NK-92 (cell line): ENCODE results near the gene HNRNPUL1.
A peak's percentile ranks its signal among the peaks of the same experiment; 100 is the strongest.

Source experiments
- DNase-seq: peaks from one replicate; lab custom pipeline; 2025; ENCODE audit not compliant: unreplicated experiment; lab: John Stamatoyannopoulos, UW

The HNRNPUL1 gene

GRCh38 chr19:41233748-41234240, 30.4 kb upstream of the HNRNPUL1 start:
- DNase-seq = no peak

- DNase-seq = no peak
Measured at GRCh38 chr19:41234512-41235168, 29.5 kb upstream of the HNRNPUL1 start.

- no peak for DNase-seq
Measured at GRCh38 chr19:41235480-41235879, 28.7 kb upstream of the HNRNPUL1 start.

GRCh38 chr19:41238244-41238643, 25.9 kb upstream of the HNRNPUL1 start:
- DNase-seq = no peak

DNA sequence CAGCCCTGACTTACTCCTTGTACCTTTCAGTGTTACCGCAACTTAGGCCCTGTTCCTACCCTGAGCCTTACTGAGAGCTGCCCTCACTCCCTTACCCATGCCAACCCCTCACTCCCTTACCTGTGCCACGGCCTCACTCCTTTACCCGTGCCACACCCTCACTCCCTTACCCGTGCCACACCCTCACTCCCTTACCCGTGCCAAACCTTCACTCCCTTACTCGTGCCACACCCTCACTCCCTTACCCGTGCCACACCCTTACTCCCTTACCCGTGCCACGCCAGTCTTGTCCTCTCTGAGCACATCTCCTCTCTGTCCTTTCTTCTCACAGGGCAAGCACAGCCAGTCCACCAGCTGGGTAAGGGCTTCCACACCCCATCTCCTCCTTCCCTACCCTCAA, 24.8 kb upstream of the HNRNPUL1 start:
- no peak for DNase-seq

DNA sequence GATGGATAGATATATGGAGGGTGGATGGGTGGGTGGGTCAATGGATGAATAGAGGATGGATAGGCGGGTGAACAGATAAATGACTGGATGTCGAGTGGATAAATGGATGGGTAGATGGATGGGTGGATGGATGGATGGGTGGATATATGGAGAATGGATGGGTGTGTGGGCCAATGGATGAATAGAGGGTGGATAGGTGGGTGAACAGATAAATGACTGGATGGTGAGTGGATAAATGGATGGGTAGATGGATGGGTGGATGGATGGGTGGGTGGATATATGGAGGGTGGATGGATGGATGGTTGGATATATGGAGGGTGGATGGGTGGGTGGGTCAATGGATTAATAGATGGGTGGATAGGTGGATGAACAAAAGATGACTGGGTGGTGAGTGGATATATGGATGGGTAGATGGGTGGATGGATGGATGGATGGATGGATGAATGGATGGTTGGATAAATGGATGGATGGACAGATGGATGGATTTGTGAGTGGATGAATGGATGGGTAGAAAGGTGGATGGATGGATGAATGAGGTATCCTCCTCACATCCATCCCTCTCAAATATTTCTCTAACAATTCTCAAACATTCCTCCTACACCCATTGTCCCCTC, 24.1 kb upstream of the HNRNPUL1 start:
- no peak for DNase-seq

DNA sequence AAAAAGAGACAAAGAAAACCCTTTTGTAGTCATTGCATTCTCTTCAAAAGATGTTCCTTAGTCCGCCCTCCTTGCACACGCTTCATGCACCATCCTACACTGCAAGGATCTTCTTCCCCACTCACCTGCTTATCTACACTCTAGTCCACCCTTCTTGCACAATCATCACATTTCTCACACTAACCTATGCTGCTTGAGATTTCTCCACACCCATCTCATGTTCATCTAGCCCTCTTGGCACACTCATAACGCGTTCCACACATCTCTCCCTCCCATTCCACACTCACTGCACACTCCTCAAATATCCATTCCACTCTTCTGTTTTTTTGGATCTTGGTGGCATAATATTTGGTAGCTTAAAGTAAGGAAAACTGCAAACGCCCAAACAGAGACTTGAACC, 22.3 kb upstream of the HNRNPUL1 start:
- no peak for DNase-seq

- no peak for DNase-seq
Measured at GRCh38 chr19:41244117-41244516, 20.1 kb upstream of the HNRNPUL1 start.

- DNase-seq = no peak
Measured at GRCh38 chr19:41245843-41246242, 18.3 kb upstream of the HNRNPUL1 start.

GRCh38 chr19:41248895-41249294, 15.3 kb upstream of the HNRNPUL1 start:
- DNase-seq = no peak

- no peak for DNase-seq
Measured at GRCh38 chr19:41249707-41250423, 14.3 kb upstream of the HNRNPUL1 start.

DNA sequence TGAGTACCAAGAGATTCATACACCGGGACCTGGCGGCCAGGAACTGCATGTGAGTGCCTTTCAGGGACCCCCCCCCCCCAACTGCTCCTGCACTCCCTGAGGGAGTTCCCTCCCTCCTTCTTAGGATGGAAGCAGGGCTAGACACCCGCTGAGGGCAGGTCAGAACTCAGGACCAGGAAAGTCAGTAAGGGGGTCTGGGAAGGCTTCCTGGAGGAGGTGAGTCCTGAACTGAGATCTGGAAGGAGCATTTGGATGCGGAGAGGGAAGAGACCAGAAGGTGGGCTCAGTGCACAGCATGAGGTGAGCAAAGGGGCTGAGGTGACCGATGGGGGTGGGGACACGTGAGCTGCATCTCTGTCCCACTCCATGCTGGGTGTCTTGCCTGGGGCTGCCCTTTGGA, 10.5 kb upstream of the HNRNPUL1 start:
- no peak for DNase-seq

GRCh38 chr19:41255171-41255570, 9.0 kb upstream of the HNRNPUL1 start:
- no peak for DNase-seq

DNA sequence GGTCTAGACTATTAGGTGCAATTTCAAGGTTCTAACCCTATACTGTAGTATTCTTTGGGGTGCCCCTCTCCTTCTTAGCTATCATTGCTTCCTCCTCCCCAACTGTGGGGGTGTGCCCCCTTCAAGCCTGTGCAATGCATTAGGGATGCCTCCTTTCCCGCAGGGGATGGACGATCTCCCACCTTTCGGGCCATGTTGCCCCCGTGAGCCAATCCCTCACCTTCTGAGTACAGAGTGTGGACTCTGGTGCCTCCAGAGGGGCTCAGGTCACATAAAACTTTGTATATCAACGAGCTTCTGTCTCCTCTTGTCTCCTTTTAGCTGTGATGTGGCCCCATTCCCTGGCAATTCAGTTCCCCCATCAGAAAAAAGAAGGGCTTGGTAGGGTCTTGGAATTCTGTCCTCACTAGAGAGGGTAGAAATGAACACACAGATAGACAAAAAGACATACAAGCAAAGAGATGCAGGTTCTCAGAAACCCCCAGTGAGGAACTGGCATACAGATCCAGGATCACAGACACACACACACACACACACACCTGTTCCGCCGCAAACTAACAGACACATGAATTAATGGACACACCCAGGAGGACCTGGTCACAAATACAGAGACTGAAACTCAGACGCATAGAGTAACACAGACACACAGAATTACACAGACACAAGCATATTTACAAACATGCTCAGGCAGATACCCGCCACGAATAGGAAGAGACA, 2.5 kb upstream of the HNRNPUL1 start:
- DNase-seq = no peak

DNA sequence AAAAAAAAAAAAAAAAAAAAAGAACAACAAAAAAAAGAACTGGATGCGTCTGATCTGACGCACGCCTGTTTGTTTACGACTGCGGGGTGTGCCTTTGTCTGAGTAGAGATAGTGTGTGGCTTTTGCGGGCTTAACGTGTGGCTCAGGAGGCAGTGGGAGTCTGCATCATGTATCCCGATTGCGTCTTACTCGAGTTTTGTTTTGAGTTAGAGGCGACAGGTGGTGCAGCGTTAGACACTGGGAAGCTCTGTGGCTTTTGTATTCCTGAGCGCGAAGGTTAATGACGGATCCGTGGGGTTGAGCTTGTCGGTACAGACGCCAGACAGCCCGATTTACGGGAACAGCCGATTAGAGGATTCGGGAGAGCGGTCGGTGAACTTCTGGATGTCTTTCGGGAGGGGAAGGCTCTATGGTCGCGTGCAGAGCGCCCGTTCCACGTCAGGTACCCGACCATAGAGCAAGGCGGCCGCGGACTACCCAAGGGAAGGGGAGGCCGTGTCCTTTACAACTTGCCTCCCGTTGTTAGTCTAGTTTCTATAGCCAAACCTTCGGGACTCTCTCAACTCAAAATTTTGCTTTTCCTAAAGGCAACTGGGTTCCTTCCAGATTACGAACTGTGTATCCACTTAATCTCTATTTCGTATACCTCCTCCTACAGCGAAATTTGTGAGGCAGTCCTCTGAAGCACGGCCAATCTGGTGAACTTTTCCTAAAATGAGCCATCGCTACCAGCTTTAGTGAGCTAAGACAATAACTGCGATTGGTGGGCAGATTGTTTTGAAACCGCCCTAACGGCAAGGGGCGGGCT, 926 bp upstream of the HNRNPUL1 start:
- DNase-seq = peak; percentile 39

DNA sequence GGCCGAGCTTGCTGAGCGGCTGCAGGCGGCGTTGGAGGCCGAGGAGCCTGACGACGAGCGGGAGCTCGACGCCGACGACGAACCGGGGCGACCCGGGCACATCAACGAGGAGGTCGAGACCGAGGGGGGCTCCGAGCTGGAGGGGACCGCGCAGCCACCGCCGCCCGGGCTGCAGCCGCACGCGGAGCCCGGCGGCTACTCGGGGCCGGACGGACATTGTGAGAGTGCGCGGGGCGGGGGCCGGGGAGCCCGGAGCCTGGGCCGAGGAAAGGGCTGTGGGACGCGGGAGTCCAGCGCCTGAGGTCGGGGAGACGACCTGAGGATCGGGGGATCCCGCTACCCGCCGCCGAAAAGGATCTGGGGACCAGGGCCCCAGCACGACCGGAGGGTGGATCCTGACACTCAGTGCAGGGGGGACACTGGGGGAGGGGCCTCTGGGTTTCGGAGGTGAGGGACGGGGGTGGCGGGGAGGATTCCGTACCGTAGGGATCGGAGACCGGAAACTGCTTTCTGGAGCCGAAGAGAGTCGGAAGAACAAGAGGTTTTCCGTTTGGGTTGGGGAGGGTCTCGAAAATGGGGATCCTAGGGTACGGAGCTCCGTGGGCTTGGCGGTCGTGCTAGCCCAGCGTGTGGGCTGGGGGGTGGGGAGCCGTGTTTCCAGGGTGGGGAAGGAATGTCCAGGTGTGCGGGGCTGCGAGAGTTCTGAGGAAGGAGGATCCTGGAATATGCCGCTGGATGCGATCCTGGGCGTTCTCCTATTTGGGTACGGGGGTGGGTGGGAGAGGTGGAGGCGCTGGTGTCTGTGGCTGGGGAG, 616 bp downstream of the HNRNPUL1 start:
- DNase-seq = no peak

- DNase-seq = no peak
Measured at GRCh38 chr19:41265395-41266153, 1.4 kb downstream of the HNRNPUL1 start.

DNA sequence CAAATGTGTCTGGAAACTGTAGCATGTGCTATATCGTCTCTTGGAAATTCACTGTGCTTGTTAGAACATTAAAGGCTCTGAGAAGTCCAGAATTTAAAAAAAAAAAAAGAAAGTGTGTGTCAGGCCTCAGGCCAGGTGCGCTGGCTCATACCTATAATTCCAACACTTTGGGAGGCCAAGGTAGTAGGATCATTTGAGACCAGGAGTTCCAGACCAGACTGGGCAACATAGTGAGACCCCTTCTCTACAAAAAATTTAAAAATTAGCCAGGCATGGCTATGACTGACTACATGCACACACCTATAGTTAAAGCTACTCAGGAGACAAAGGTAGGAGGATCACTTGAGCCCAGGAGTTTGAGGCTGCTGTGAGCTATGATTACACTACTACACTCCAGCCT, 4.9 kb downstream of the HNRNPUL1 start:
- no peak for DNase-seq

- DNase-seq = no peak
Measured at GRCh38 chr19:41269571-41269970, 5.4 kb downstream of the HNRNPUL1 start.
